Tongue (tissue), 1 donor: ENCODE measurements around the gene TFG. TPM values are rescaled to one million over a fixed set of nuclear protein-coding genes. Genes with fewer than 3 reads are reported as not detected.

ENCODE experiments used
- total RNA-seq: library from RNA; depleted of rRNA; stranded (reverse); fragments of >200 nt; gene quantifications from one replicate; pipeline ENCODE4 v1.2.3, GENCODE V29; 2014

The TFG gene
- total RNA-seq, 1 donor from 2014 or later = 90.9 TPM

Other genes starting within 250 kb of the TFG start
- 19.9 TPM for gene TMEM45A, start 216.9 kb upstream of the TFG start, total RNA-seq
- not detected for gene ADGRG7, start 99.9 kb upstream of the TFG start, total RNA-seq